HCT116 (cell line): Measurements from ENCODE around the gene PLA2G4C. TPM values are rescaled to one million over a fixed set of nuclear protein-coding genes. Genes with fewer than 3 reads are reported as not detected.

ENCODE experiments used
- ATAC-seq: fragments of 200-7000 bp; cut with Tn5 transposase; 2 replicates; pipeline ENCODE4 v1.9.1; 2020; ENCODE audit warnings: mild to moderate bottlenecking, moderate library complexity
- BruUV-seq: library from RNA; stranded (reverse); fragments of 400-500 nt; replicated peaks from 2 replicates; lab custom pipeline; 2021; lab: Mats Ljungman, UMichigan
- CTCF ChIA-PET: fragments of 300-600 bp; sonication (Branson Sonifier 250); formaldehyde crosslinking; loops from one replicate; lab custom pipeline; 2021; ENCODE audit warnings: antibody characterized with exemption; lab: Charles Lee
- POLR2A ChIA-PET: fragments of 300-600, 350-600 bp; sonication (Branson Sonifier 250); formaldehyde crosslinking; loops from one replicate; lab custom pipeline; 2021; ENCODE audit warnings: antibody characterized with exemption; lab: Charles Lee
- RAD21 ChIA-PET, 2 experiments: fragments of 300-600 bp; sonication (Branson Sonifier 250); formaldehyde crosslinking; loops; one replicate each; lab custom pipeline; 2023; ENCODE audit warnings: low total read pairs in 2 of 2; ENCODE audit not compliant: uncharacterized antibody in 2 of 2, unreplicated experiment in 2 of 2, low non-redundant PET in 1 of 2; lab: Charles Lee
- DNase-seq: peaks from one replicate; pipeline ENCODE4 v3.0.0-alpha.2; 2010; ENCODE audit warnings: low read depth, low spot score
- H2AFZ ChIP-seq: fragments of 200-600 bp; shearing (Covaris generic), sonication (generic); 2 replicates; pipeline ENCODE4 v1.6.1; 2017; ENCODE audit warnings: low read depth, mixed run types, mixed read lengths, antibody characterized with exemption, low read length; ENCODE audit not compliant: poor library complexity, severe bottlenecking
- H3K27ac ChIP-seq: 2 replicates; pipeline ENCODE4 v1.5.1; 2012; ENCODE audit warnings: low read depth, low read length
- H3K27me3 ChIP-seq: fragments of 200-600 bp; sonication (generic); 2 replicates; pipeline ENCODE4 v1.6.1; 2016; ENCODE audit warnings: mixed run types, low read length, mixed read lengths; ENCODE audit not compliant: insufficient read depth
- H3K36me3 ChIP-seq, 2 experiments: fragments of 200-500 bp in 1 of 2; fragments of 200-600 bp in 1 of 2; sonication (Bioruptor generic) in 1 of 2; sonication (generic) in 1 of 2; 2 replicates each; pipeline versions ENCODE4 v1.5.1 to v1.6.1; 2014 to 2016; ENCODE audit warnings: low read length in 2 of 2, inconsistent platforms in 1 of 2, mixed read lengths in 1 of 2, mixed run types in 1 of 2; ENCODE audit not compliant: insufficient read depth in 2 of 2, control insufficient read depth in 1 of 2
- H3K4me1 ChIP-seq, 2 experiments: fragments of 200-600 bp in 1 of 2; sonication (generic) in 1 of 2; 2 replicates each; pipeline versions ENCODE4 v1.5.1 to v1.6.1; 2012 to 2017; ENCODE audit warnings: low read length in 2 of 2, inconsistent platforms in 1 of 2, mild to moderate bottlenecking in 1 of 2, mixed read lengths in 1 of 2, mixed run types in 1 of 2, moderate library complexity in 1 of 2; ENCODE audit not compliant: insufficient read depth in 2 of 2, control insufficient read depth in 1 of 2
- H3K4me2 ChIP-seq: fragments of 200-600 bp; sonication (generic); 2 replicates; pipeline ENCODE4 v1.6.1; 2017; ENCODE audit warnings: mixed run types, low read length, mixed read lengths
- H3K4me3 ChIP-seq, 2 experiments: fragments of 200-600 bp in 1 of 2; sonication (generic) in 1 of 2; replicated peaks in 1 of 2; 2 replicates each; pipeline ENCODE4 v1.5.1; 2011 to 2016; ENCODE audit warnings: low read length in 2 of 2, control low read depth in 1 of 2, low read depth in 1 of 2, mild to moderate bottlenecking in 1 of 2, mixed read lengths in 1 of 2, mixed run types in 1 of 2
- H3K79me2 ChIP-seq: fragments of 200-600 bp; sonication (generic); 2 replicates; pipeline ENCODE4 v1.6.1; 2017; ENCODE audit warnings: mild to moderate bottlenecking, mixed run types, low read length, moderate library complexity, mixed read lengths; ENCODE audit not compliant: insufficient read depth
- H3K9ac ChIP-seq: fragments of 200-600 bp; sonication (generic); 2 replicates; pipeline ENCODE4 v1.6.1; 2016; ENCODE audit warnings: low read length, mixed read lengths
- H3K9me2 ChIP-seq: fragments of 200-600 bp; sonication (generic), shearing (Covaris generic); 2 replicates; pipeline ENCODE4 v1.6.1; 2017; ENCODE audit warnings: mixed run types, mild to moderate bottlenecking, moderate library complexity; ENCODE audit not compliant: insufficient read depth
- H3K9me3 ChIP-seq, 2 experiments: fragments of 200-500 bp in 1 of 2; fragments of 200-600 bp in 1 of 2; sonication (Bioruptor generic) in 1 of 2; sonication (generic) in 1 of 2; 2 replicates each; pipeline ENCODE4 v1.6.1; 2014 to 2017; ENCODE audit warnings: low read length in 2 of 2, mixed read lengths in 2 of 2, inconsistent platforms in 1 of 2, low read depth in 1 of 2, mild to moderate bottlenecking in 1 of 2, mixed run types in 1 of 2, moderate library complexity in 1 of 2; ENCODE audit not compliant: control insufficient read depth in 1 of 2, insufficient read depth in 1 of 2
- H4K20me1 ChIP-seq: fragments of 200-600 bp; sonication (generic), shearing (Covaris generic); 2 replicates; pipeline ENCODE4 v1.6.1; 2017; ENCODE audit warnings: mixed run types, mild to moderate bottlenecking, moderate library complexity; ENCODE audit not compliant: insufficient read depth
- ATF3 ChIP-seq: IDR thresholded peaks from 2 replicates; pipeline ENCODE4 v1.6.1; 2012
- CEBPB ChIP-seq: IDR thresholded peaks from 2 replicates; pipeline ENCODE4 v1.6.1; 2012; ENCODE audit warnings: low read depth
- CTCF ChIP-seq, 3 experiments: fragments of 200-600 bp in 1 of 3; sonication (generic) in 1 of 3; IDR thresholded peaks in 2 of 3; conservative IDR thresholded peaks in 1 of 3; 2 replicates each; pipeline ENCODE4 v1.5.1; 2012 to 2017; ENCODE audit warnings: low read depth in 2 of 3, low read length in 2 of 3, antibody characterized with exemption in 1 of 3, borderline replicate concordance in 1 of 3, control low read depth in 1 of 3, mild to moderate bottlenecking in 1 of 3, mixed read lengths in 1 of 3, mixed run types in 1 of 3, moderate library complexity in 1 of 3; ENCODE audit not compliant: insufficient read depth in 1 of 3
- EZH2phosphoT487 ChIP-seq: fragments of 200-600 bp; IDR thresholded peaks from 2 replicates; pipeline ENCODE4 v1.6.1; 2018; ENCODE audit warnings: antibody characterized with exemption, borderline replicate concordance
- JUND ChIP-seq: IDR thresholded peaks from 2 replicates; pipeline ENCODE4 v1.6.1; 2012
- REST ChIP-seq: IDR thresholded peaks from 2 replicates; pipeline ENCODE4 v1.6.1; 2012; ENCODE audit warnings: low read depth
- SIN3A ChIP-seq: IDR thresholded peaks from 2 replicates; pipeline ENCODE4 v1.6.1; 2012; ENCODE audit warnings: low read depth
- SP1 ChIP-seq: IDR thresholded peaks from 2 replicates; pipeline ENCODE4 v1.6.1; 2012; ENCODE audit warnings: low read depth
- intact Hi-C: fragments of 100-400 bp; cut with micrococcal nuclease; formaldehyde crosslinking; loops from 2 replicates; pipeline ENCODE4 v1.10.0; 2022
- total RNA-seq: library from RNA; stranded (reverse); gene quantifications from one replicate; pipeline ENCODE4 v1.2.1, GENCODE V29; 2021; ENCODE audit not compliant: unreplicated experiment
- TF ChIP-seq, protein P1 (sequence below): IDR thresholded peaks from 2 replicates; pipeline ENCODE4 v1.6.1; 2011; ENCODE audit warnings: mild to moderate bottlenecking, low read length, moderate library complexity; ENCODE audit not compliant: insufficient replicate concordance; ENCODE audit errors: extremely low read depth

The PLA2G4C gene
- total RNA-seq, 1 experiment from 2014 or later, result 1.7 TPM

GRCh38 chr19:48061401-48062344 is 48.9 kb downstream of the PLA2G4C start (continued):
- TF ChIP-seq REST (no peak), SP1 (no peak), ATF3 (no peak)

- ATAC-seq, result no peak
- H3K27ac ChIP-seq, result no peak overlapping the region
- no peak overlapping the region for H3K9ac ChIP-seq
- intact Hi-C loops, result no loop called here
- H4K20me1 ChIP-seq, result no peaks in the 10 kb centered on the region
- no TSS peak for BruUV-seq
- H3K4me2 ChIP-seq, result no peak overlapping the region
- ChIA-PET POLR2A (no interaction called here), RAD21 (no interaction called here), CTCF (no interaction called here)
- no peaks in the 10 kb centered on the region for H3K9me2 ChIP-seq
- H3K4me3 ChIP-seq, result no peak overlapping the region
- H3K9me3 ChIP-seq, result no peaks in the 10 kb centered on the region
- H3K79me2 ChIP-seq, result no peaks in the 10 kb centered on the region
- no peaks in the 10 kb centered on the region for H3K4me1 ChIP-seq
- DNase-seq, result no peak
- no peaks in the 10 kb centered on the region for H3K27me3 ChIP-seq
- no peak overlapping the region for H2AFZ ChIP-seq
- no peaks in the 10 kb centered on the region for H3K36me3 ChIP-seq
- TF ChIP-seq, protein P1, sequence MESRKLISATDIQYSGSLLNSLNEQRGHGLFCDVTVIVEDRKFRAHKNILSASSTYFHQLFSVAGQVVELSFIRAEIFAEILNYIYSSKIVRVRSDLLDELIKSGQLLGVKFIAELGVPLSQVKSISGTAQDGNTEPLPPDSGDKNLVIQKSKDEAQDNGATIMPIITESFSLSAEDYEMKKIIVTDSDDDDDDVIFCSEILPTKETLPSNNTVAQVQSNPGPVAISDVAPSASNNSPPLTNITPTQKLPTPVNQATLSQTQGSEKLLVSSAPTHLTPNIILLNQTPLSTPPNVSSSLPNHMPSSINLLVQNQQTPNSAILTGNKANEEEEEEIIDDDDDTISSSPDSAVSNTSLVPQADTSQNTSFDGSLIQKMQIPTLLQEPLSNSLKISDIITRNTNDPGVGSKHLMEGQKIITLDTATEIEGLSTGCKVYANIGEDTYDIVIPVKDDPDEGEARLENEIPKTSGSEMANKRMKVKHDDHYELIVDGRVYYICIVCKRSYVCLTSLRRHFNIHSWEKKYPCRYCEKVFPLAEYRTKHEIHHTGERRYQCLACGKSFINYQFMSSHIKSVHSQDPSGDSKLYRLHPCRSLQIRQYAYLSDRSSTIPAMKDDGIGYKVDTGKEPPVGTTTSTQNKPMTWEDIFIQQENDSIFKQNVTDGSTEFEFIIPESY, result no peak
- TF ChIP-seq REST, result no peak
- TF ChIP-seq JUND, result no peak
- no peak for TF ChIP-seq EZH2phosphoT487
- no peak for TF ChIP-seq ATF3
- TF ChIP-seq CEBPB, result no peak
- no peak for TF ChIP-seq SIN3A
- TF ChIP-seq CTCF (IDR thresholded peaks at IDR 0.05 in 2 of 3, conservative IDR thresholded peaks at IDR 0.05 in 1 of 3; ENCODE audit: borderline replicate concordance in 1 of 3, insufficient read depth in 1 of 3, low read depth in 2 of 3, low read length in 2 of 3), result no peak
These were observed 50.2 kb downstream of the PLA2G4C start for GRCh38 chr19:48060381-48060780.
